HG03521 (cell line): ENCODE data around the gene MS4A1.
"Not testable (repeated sequence)": the region's sequence is repeated elsewhere in the genome, so short reads cannot be mapped to it uniquely, and the experiment has no call there.

Experiments used
- ATAC-seq: cut with Tn5 transposase; IDR thresholded peaks from one replicate; pipeline ENCODE4 v1.9.1; 2021; ENCODE audit warnings: mild to moderate bottlenecking, moderate library complexity; ENCODE audit not compliant: unreplicated experiment

The MS4A1 gene

DNA sequence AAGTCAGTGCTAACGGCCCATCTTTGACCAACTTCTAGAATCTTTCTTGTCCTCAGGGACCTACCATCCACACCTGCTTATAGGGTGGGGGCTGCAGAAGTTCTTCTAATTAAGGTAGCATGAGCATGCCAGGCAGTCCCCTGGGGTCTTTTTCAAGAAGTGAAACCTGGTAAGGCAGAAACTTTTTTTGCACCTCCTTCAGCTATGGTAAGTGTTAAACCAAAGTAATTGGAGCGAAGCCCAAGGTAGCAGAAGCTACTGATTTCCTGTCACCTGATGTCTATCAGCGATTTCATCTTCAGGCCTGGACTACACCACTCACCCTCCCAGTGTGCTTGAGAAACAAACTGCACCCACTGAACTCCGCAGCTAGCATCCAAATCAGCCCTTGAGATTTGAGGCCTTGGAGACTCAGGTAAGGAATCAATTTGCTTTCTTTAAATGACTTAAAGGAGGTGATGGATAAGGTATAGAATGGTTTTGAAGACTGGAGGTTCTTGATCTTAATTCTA, at the start of gene MS4A1:
Gene MS4A1, plus strand, starts transcription at position 317 of the 512 bp plus-strand sequence. CDS start 6,528 bp downstream, outside the sequence.
- peak; percentile 89 for ATAC-seq

- no peak for ATAC-seq
Observed at GRCh38 chr11:60420015-60420414, 35.6 kb upstream of the MS4A1 start.

DNA sequence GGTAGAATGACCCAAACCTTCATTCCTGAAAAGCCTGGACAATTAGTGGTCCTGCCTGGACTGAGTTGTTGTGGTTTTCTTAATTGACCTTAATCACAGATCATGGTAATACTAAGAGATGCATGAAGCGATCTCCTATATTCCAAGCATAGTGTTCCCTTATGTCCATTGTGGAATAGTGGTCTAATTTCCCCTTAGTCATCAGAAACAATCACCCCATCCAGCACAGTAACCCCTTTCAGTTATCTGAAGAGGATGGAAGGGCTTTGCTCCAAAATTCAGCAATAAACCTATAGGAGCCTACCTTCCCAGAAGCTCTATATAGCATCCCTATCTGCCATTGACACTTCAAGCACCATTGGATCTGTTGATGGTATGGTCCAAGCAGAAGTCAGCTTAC, 33.0 kb upstream of the MS4A1 start:
- no peak for ATAC-seq

DNA sequence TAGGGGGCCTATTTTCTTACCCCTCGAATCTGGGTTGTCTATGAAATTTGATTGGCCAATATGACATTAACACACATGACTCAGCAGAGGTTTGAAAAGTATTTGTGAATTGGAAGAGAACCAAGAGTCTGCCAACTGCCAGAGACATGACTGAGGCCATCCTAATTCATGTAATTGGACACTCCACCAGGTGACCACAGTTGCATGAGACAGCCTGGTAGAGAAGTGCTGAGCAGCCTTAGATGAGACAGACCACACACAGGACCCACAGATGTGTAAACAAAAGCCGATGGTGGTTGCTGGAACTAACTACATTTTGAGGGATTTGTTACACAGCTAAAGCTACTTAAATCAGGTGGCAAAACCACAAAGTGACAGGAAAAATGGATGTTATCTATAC, 27.1 kb upstream of the MS4A1 start:
- ATAC-seq: no peak

GRCh38 chr11:60429272-60429671, 26.4 kb upstream of the MS4A1 start, which contains the start of gene MS4A5:
MS4A5 (plus strand) TSS chr11:60429572; CDS start chr11:60429675, 103 bp downstream.
- no peak for ATAC-seq

GRCh38 chr11:60431251-60431650, 24.4 kb upstream of the MS4A1 start:
- ATAC-seq: no peak

- no peak for ATAC-seq
Observed at GRCh38 chr11:60433401-60433800, 22.2 kb upstream of the MS4A1 start.

DNA sequence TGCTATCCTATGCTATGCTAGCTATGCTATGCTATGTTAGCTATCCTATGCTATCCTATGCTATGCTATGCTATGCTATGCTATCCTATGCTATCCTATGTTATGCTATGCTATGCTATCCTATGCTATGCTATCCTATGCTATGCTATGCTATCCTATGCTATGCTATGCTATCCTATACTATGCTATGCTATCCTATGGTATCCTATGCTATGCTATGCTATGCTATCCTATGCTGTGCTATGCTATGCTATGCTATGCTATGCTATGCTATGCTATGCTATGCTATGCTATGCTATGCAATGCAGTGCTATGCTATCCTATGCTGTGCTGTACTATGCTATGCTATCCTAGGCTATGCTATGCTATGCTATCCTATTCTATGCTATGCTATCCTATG, 8.6 kb upstream of the MS4A1 start:
- no peak for ATAC-seq

GRCh38 chr11:60447846-60448245, 7.8 kb upstream of the MS4A1 start:
- no peak for ATAC-seq

DNA sequence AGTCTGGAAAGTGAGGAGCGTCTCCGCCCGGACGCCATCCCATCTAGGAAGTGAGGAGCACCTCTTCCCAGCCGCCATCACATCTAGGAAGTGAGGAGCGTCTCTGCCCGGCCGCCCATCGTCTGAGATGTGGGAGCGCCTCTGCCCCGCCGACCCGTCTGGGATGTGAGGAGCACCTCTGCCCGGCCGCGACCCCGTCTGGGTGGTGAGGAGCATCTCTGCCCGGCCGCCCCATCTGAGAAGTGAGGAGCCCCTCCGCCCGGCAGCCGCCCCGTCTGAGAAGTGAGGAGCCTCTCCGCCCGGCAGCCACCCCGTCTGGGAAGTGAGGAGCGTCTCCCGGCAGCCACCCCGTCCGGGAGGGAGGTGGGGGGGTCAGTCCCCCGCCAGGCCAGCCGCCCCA, 4.5 kb upstream of the MS4A1 start:
- not testable (repeated sequence) for ATAC-seq

DNA sequence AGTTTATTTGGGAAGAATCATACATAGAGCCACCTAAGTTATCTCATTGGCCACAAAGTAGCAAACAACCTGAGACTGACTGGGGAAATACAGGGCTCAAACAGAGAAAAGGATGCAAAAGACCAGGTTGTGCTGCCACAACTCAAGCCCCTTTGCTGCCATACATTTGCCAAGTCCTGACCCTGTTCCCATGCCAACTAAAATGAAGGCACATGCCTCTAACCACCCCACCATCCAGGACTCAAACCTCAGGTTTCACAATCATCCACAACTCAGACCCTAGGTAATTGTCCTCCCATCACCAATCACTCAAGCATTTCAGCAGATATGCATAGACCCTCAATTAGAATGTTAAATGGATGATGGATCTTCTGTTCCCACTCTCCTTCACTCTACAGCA, 1.4 kb upstream of the MS4A1 start:
- ATAC-seq: no peak

GRCh38 chr11:60457576-60457975, 1.9 kb downstream of the MS4A1 start:
- ATAC-seq: no peak

GRCh38 chr11:60459345-60459744, 3.7 kb downstream of the MS4A1 start:
- ATAC-seq: peak; percentile 20

DNA sequence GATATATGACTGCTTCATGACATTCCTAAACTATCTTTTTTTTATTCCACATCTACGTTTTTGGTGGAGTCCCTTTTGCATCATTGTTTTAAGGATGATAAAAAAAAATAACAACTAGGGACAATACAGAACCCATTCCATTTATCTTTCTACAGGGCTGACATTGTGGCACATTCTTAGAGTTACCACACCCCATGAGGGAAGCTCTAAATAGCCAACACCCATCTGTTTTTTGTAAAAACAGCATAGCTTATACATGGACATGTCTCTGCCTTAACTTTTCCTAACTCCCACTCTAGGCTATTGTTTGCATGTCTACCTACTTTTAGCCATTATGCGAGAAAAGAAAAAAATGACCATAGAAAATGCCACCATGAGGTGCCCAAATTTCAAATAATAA, 13.2 kb downstream of the MS4A1 start:
- ATAC-seq: no peak

DNA sequence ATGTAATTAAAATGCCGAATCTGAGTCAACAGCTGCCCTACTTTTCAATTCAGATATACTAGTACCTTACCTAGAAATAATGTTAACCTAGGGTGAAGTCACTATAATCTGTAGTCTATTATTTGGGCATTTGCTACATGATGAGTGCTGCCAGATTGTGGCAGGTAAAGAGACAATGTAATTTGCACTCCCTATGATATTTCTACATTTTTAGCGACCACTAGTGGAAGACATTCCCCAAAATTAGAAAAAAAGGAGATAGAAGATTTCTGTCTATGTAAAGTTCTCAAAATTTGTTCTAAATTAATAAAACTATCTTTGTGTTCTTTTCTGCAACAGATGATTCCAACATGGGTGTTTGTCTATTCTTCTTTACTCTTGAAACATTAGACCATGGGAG, 14.1 kb downstream of the MS4A1 start:
- no peak for ATAC-seq

GRCh38 chr11:60477035-60477445, 21.4 kb downstream of the MS4A1 start:
- ATAC-seq: no peak

DNA sequence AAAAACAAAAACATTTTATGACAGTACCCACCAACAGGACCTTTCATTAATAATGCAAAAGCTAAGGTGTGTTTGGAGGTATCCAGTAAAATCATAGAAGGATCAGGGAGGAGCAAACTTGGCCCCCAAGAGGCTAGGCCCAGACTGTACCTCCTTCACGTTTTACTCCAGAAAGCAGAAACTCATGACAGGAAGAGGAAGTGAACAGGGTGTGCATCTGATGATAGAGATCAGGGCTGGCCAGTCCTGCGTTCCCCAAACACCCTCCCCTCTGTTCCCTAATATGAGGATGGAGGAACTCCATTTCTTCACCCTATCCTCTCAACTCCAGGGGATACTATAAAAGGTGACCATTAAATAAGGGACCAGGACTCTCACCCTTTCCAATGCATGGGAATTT, 26.7 kb downstream of the MS4A1 start:
- ATAC-seq: no peak

- peak; percentile 97 for ATAC-seq
Observed at GRCh38 chr11:60485987-60486386, 30.3 kb downstream of the MS4A1 start.

GRCh38 chr11:60492488-60493009, 36.9 kb downstream of the MS4A1 start, which contains the start of gene MS4A12:
MS4A12 (plus strand) TSS chr11:60492778; CDS start chr11:60497319, 4,541 bp downstream.
- no peak for ATAC-seq

DNA sequence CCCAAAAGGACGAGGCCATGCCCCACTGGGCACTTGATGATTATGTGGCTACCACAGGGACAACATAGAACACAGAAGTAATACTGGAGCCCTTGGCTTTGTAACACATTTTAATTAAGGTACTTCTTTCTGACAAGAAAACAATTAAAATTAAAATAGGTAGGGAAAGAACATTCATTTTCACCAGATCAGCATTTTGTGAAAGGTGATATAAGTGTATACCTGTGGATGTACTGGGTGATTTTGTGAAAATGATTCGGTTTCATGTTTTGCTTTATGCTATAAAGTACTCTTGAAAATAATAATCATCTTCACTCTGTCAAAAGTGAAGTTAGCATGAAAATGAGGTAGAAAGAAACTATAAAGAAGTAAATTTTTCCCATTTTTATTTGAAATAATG, 37.8 kb downstream of the MS4A1 start:
- ATAC-seq: no peak

DNA sequence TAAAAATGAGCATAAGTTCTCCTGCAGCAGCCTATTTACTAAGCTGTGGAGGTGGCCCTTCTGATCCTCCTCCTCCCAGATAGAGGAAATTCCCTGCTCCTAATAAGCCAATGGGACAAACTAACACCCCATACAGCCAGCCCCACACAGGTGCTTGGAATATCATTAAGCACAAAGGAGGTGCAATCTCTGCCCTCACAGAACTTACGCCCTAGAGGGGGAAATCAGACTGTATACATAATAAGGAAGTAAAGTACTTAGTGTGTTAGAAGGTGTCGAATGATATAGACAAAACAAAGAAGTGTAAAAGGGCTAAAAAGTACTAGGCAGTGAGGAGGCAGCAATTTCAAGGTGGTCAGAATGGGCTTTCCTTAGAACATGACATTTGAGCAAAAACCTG, 42.8 kb downstream of the MS4A1 start:
- no peak for ATAC-seq

DNA sequence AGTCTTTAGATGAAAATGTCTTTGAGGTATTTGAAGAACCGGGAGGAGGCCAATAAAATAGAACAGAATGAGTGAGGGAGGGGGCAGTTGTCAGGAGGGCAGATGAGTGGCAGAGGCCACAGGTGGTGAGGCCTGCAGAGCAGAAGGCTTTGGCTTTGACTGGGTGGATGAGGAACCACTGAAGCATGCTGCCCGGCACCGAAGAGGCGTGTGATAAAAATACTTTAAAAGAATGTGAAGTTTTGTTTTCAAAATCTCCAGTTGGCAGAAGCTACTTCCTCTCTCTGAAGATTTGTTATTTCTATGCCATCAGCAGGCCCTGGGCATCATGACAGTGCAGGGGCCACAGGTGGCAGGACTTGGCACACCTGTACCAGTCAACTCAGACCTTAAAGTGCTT, 43.2 kb downstream of the MS4A1 start:
- ATAC-seq: peak; percentile 57

GRCh38 chr11:60500276-60500910, 44.7 kb downstream of the MS4A1 start:
- no peak for ATAC-seq
